ENCODE measurements around the gene SPINK6.

The SPINK6 gene

DNA sequence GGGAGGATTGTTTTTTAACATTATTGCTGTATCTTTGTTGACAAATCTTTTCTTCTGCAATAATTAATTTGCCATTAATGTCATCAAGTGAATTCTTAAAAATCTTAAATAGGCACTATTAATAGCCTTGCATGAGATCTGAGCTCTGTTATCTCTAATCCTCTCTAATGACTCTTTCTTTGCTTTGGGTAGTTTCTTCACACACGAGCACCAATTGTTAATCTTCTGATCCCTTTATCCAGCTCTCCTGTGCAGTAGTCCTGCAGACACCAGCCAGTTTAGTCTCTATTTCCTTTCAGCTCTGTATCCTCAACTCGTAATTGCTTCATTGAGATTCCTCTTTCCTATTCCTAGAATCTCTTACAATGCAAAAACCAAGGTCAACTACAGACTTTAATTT, 26.4 kb upstream of the SPINK6 start:
- TF ChIP-seq, protein P1, sequence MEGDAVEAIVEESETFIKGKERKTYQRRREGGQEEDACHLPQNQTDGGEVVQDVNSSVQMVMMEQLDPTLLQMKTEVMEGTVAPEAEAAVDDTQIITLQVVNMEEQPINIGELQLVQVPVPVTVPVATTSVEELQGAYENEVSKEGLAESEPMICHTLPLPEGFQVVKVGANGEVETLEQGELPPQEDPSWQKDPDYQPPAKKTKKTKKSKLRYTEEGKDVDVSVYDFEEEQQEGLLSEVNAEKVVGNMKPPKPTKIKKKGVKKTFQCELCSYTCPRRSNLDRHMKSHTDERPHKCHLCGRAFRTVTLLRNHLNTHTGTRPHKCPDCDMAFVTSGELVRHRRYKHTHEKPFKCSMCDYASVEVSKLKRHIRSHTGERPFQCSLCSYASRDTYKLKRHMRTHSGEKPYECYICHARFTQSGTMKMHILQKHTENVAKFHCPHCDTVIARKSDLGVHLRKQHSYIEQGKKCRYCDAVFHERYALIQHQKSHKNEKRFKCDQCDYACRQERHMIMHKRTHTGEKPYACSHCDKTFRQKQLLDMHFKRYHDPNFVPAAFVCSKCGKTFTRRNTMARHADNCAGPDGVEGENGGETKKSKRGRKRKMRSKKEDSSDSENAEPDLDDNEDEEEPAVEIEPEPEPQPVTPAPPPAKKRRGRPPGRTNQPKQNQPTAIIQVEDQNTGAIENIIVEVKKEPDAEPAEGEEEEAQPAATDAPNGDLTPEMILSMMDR (conservative IDR thresholded peaks at IDR 0.05), result no peak
- H3K27ac ChIP-seq, result no peak overlapping the region

DNA sequence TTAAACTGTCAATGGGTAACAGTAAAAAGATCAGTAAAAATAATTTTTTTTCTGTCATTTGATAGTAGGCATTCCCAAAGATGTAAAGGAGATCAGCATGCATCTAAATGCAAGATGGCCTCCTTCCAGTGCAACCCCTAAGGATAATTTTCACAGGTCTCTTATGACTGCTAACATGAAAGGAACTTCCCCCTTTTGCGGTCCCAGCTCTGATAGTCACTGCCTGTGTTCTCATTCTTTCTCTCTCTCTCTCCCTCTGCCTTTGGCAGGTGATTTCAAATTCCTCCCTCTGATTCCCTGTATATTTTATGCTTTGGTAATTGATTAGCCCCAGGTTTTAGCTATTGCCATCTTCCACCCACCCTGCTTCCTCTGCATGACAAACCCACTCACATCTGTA, 25.6 kb upstream of the SPINK6 start:
- TF ChIP-seq, protein P1 (conservative IDR thresholded peaks at IDR 0.05), result no peak
- no peak for TF ChIP-seq ZFX (IDR thresholded peaks at IDR 0.05)
- H3K27ac ChIP-seq, result no peak overlapping the region

DNA sequence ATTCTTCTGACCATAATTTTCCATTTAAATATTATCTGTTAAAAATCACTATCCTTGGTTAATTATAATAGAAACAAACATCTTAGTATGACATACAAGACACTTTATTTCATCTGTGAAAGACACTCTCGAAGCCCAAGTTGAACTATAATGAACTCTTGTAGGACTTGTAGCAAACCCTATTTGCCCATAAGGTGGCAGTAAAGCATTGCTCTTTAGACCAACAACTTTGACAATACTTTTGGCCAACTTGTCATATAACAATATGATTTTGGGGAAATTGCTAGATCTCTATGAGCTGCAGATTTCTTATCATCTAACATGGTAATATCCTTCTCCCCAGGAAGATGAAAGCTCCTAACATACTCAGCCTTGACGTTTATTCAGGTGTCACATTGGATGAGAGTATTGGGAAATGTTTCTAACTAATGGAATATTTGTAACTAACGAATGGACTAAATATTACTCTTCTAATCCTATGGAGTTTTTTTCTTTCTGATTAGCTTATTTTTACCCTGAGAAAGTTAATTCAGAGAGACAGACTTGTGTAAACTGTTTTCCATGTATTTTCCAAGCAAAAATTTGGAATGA, 23.5 kb upstream of the SPINK6 start:
- no peak overlapping the region for H3K27ac ChIP-seq
- no peak for TF ChIP-seq ZFX (IDR thresholded peaks at IDR 0.05)
- TF ChIP-seq, protein P1 (conservative IDR thresholded peaks at IDR 0.05), result peak; percentile 86

DNA sequence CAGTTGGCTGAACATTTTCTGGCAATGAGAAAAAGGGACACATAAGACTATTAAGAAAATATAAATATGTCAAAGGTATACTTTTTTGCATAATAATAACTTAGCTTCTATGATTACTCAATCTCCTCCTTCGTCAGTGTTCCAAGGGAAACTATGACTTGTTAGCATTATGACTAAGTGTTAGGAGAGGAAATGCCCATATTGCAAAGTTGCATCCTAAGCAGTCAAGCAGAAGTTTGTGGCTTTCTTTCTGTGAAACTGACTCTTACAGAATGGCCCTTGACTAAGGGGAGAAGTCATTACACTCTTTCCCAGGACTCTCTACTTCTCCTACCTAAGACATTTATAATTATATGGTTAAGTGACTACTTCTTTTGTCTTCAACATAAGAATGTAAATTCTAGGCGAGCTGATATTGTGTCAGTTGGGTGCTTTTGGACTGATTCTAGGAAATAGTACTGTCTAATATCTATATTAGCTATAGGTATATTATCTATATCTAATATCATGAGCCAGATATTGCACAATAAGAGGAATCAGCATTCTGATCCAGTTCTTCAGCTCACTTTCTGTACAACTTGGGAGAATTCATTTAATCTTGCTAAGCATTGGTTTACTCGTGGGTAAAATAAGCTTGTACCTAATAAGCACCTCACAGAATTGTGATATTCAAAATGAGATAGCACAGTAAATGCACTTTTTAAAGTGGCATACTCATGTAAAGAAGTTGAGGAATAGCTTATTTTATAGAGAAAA, 16.4 kb upstream of the SPINK6 start:
- TF ChIP-seq, protein P1 (conservative IDR thresholded peaks at IDR 0.05), result no peak
- TF ChIP-seq ZFX (IDR thresholded peaks at IDR 0.05), result no peak
- no peak overlapping the region for H3K27ac ChIP-seq

DNA sequence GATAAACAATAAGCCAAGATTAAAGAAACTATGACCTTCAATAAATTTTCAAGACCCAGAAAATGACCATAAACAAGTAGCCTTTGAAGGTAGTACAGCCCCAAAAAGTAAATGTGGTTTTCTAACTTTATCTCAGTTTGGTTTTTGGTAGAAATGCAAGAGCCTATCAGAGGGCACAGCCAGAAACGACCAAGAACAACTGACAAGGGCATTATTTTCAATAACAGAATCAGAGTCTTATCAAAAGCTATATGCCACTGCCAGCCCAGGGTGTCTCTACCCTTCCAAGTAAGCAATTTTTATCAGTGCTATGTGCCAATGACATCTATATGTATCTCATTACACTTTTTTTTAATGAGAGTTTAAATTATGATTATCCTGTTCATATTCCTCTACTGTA, 11.8 kb upstream of the SPINK6 start:
- H3K27ac ChIP-seq, result no peak overlapping the region
- TF ChIP-seq, protein P1 (conservative IDR thresholded peaks at IDR 0.05), result no peak
- no peak for TF ChIP-seq ZFX (IDR thresholded peaks at IDR 0.05)

DNA sequence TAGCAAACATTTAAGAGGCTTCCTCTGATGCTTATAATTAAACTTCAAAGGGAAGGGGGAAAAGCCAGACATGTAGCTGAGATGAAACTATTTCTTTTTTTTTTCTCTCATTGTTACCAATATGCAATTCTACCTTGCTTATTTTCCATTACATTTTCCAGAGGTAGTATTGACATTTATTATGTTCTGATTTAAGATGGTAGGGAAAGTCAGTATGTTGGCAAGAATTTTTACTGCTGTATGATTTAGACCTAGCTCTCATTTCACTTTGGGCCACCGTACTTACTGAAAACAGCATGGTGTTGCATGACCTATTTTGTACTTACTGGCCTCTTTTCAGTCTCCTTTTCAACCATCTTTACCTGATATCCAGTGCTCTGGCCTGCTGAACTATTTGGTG, 9.6 kb upstream of the SPINK6 start:
- TF ChIP-seq ZFX (IDR thresholded peaks at IDR 0.05), result no peak
- TF ChIP-seq, protein P1 (conservative IDR thresholded peaks at IDR 0.05), result no peak
- no peak overlapping the region for H3K27ac ChIP-seq

DNA sequence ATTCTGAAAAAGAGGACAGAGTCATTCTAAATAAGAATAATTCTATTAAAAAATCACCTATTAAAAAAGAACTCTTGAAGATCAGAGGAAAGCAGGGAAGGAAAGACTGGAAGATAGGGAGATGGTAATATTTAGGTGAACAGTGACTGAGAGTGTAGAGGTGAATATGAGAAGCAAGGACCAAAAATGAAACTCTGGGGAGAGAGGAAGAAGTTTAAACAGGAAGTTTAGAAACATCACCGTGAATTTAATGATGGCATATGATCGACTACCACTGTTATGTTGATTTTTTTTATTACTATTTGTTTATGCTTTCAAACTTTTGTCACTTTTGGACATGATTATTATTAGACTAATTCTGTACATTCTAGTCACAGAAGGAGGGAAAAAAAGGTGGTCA, 1.7 kb upstream of the SPINK6 start:
- no peak for TF ChIP-seq ZFX (IDR thresholded peaks at IDR 0.05)
- TF ChIP-seq, protein P1 (conservative IDR thresholded peaks at IDR 0.05), result no peak
- H3K27ac ChIP-seq, result no peak overlapping the region

All from C4-2B (cell line).